ENCODE data around the gene LYPD6B.
A peak's percentile ranks its signal among the peaks of the same experiment; 100 is the strongest.

Gene LYPD6B

DNA sequence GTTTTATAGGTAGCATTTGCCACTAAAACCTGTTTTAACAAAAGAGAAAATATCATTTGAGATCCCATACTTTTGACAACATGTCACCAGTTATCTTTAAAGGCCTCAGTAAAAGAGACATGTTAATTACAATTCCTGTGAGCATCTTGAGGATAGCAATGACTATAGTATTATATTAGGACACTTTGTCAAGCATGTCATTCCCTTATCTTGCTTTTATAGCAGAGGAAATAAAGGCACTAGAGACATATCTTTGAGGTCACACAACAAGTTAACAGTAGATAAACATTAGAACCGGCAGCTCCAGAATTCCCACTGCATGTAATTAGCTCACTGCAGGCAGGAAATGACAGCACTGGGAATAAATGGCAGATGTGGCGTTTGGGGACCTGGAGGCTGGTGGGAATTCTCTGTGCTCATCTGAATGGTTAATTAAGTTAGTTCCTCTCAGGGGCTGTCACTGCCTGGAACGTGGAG is 25.9 kb downstream of the LYPD6B start:
- Mint-ChIP-seq H3K4me1 (peaks cover 3% of the 10 kb centered on the region), H3K9me3 (peaks cover 4% of the 10 kb centered on the region), H3K4me3 (no peak overlapping the region), H3K27ac (no peak overlapping the region), H3K36me3 (peaks cover 4% of the 10 kb centered on the region), H3K27me3 (peaks cover 1% of the 10 kb centered on the region)
- DNase-seq (ENCODE audit: low spot score in 2 of 2) (no peak), ATAC-seq (ENCODE audit: low read depth) (no peak)

GRCh38 chr2:149064856-149065630 is 26.5 kb downstream of the LYPD6B start:
- Mint-ChIP-seq H3K9me3 (peaks cover 4% of the 10 kb centered on the region), H3K4me3 (no peak overlapping the region), H3K36me3 (peaks cover 4% of the 10 kb centered on the region), H3K27ac (no peak overlapping the region), H3K27me3 (peaks cover 1% of the 10 kb centered on the region), H3K4me1 (peaks cover 3% of the 10 kb centered on the region)
- ATAC-seq (ENCODE audit: low read depth): no peak
- DNase-seq (ENCODE audit: low spot score in 2 of 2): no peak

DNA sequence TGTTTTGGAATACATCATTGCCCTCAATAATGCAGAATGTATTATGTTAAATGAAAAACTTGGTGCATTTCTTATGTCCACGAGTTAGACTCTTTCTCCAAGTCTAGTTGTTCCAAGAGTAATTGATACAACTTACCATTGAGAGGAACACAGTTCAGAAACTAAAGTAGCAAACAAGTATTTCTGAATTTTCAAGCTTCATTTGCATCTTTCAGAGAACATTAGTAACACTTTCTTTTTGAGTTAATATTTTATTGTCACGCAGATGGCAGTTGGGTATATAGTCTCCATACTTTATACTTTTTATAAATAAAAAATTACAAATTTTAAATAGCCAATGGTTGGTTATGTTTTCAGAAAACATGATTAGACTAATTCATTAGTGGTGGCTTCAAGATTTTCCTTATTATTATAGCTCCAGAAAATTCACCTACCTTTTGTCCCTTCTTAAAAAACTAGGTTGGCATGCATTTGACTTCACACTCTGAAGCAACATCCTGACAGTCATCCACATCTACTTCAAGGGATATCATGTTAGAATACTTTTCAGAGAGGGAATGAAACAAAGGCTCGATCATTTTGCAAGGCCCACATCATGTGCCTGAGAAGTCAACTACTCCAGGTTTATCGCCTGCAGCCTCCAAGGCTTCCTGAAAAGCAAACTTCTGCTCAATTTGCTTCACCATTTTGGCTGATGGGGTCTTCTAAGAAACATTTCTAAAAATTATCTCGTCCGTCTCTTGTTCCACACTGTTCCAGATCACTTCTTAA is 29.9 kb downstream of the LYPD6B start:
- peaks cover 4% of the 10 kb centered on the region for H3K9me3 Mint-ChIP-seq
- H3K27ac Mint-ChIP-seq: no peak overlapping the region
- no peak overlapping the region for H3K4me3 Mint-ChIP-seq
- DNase-seq (ENCODE audit: low spot score in 2 of 2) (no peak), ATAC-seq (ENCODE audit: low read depth) (no peak)
- H3K4me1 Mint-ChIP-seq: peaks cover 3% of the 10 kb centered on the region
- H3K27me3 Mint-ChIP-seq: peaks cover 2% of the 10 kb centered on the region
- peaks cover 7% of the 10 kb centered on the region for H3K36me3 Mint-ChIP-seq

DNA sequence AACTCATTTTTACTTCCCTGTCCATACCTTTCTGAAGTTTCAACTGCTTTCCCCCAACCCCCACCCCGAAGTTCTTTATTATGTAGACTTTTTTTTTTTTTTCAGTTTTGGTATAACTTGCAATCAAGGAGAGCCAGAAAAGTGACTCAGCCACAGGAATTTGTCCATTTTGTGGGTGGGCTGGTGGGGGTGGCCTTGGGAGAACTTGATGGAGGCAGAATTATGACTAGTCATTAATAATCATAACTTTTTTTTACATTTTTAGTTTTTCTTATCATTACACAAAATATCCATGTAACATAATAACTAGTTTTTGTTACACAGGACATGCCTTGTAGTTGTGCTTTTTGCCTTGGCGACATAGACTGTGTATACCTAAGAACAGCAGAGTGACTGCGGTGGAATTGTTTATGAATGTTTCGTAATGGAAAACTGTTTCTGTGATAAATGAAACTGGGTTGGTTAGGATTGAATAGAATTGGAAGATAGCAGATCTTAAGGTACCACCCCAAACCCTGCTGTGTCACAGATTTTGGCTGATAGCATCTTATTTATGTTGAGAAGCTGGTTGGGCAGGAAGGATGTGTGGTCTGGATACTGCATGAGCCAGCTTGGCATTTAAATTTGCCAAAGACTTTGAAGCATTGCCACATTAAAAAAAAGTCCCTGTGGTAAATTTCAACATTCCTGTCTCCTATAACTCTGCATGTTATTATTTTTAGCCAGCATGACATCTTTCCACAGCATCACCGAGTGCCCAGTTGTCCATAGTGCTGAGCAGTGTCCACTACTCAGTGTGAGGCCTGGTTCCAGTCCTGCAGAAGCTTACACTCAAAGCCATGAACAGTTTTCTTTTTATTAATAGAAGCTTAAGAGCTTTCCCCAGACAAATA is 30.7 kb downstream of the LYPD6B start:
- Mint-ChIP-seq H3K27ac (no peak overlapping the region), H3K4me1 (peaks cover 3% of the 10 kb centered on the region), H3K9me3 (peaks cover 4% of the 10 kb centered on the region), H3K4me3 (no peak overlapping the region), H3K27me3 (peaks cover 5% of the 10 kb centered on the region), H3K36me3 (peaks cover 9% of the 10 kb centered on the region)
- DNase-seq (ENCODE audit: low spot score in 2 of 2): no peak
- no peak for ATAC-seq (ENCODE audit: low read depth)

DNA sequence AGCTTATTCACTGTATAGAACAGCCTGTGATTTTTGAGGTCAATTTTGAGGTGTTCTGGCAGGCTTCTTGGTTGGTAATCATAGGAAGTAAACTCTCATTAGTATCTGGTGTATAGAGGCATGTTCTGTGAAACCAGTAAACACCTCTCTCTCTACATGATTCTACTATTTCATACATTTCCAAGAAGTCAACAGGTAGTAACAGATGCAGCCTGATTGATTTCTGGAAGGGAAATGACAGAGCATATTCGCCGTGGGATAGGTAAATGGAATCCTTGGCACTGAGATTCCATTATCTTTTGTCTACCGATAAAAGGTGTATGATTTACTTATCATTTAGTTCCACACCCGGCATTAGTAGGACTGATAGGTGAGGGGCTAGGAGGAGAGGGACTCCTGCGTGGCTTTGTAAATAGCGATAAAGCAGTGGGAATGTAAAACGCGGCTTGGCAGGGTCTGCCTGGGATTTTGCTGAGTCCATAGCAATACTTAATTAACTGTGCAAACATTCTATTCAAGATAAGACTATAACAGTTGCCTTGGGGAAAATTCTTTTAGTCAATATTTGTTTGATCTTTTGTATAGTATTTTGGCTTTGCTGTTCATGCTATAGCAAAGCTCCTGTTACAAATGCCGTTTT is 32.3 kb downstream of the LYPD6B start:
- Mint-ChIP-seq H3K4me3 (no peak overlapping the region), H3K9me3 (peaks cover 4% of the 10 kb centered on the region), H3K27me3 (peaks cover 6% of the 10 kb centered on the region), H3K27ac (no peak overlapping the region), H3K4me1 (no peaks in the 10 kb centered on the region), H3K36me3 (peaks cover 9% of the 10 kb centered on the region)
- no peak for DNase-seq (ENCODE audit: low spot score in 2 of 2)
- ATAC-seq (ENCODE audit: low read depth): no peak

GRCh38 chr2:149075105-149075504 is 36.6 kb downstream of the LYPD6B start:
- Mint-ChIP-seq H3K36me3 (peaks cover 8% of the 10 kb centered on the region), H3K27ac (no peak overlapping the region), H3K4me1 (no peaks in the 10 kb centered on the region), H3K27me3 (peaks cover 6% of the 10 kb centered on the region), H3K4me3 (no peak overlapping the region), H3K9me3 (no peaks in the 10 kb centered on the region)
- no peak for ATAC-seq (ENCODE audit: low read depth)
- DNase-seq (ENCODE audit: low spot score in 2 of 2): no peak

DNA sequence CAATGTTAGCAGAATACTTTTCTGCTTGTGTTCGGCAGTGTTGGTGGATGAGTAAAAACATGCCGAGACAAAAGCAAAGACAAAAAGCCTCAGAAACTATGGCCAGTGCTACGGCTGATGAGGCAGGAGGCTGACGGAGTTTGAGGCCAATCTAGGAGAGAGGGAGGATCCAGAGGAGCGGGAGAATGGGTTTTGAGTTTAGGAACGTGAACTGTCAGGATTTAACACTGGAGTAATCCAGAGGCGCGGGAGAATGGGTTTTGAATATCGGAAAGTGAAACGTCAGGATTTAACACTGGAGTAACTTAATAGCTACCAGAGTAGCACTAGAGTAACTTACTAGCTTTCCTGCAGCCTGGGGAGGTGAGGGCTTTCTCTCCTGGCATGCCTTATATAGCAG is 37.4 kb downstream of the LYPD6B start:
- Mint-ChIP-seq H3K4me3 (no peak overlapping the region), H3K27ac (no peak overlapping the region), H3K9me3 (no peaks in the 10 kb centered on the region), H3K27me3 (peaks cover 6% of the 10 kb centered on the region), H3K4me1 (no peaks in the 10 kb centered on the region), H3K36me3 (peaks cover 8% of the 10 kb centered on the region)
- ATAC-seq (ENCODE audit: low read depth) (no peak), DNase-seq (ENCODE audit: low spot score in 2 of 2) (no peak)

DNA sequence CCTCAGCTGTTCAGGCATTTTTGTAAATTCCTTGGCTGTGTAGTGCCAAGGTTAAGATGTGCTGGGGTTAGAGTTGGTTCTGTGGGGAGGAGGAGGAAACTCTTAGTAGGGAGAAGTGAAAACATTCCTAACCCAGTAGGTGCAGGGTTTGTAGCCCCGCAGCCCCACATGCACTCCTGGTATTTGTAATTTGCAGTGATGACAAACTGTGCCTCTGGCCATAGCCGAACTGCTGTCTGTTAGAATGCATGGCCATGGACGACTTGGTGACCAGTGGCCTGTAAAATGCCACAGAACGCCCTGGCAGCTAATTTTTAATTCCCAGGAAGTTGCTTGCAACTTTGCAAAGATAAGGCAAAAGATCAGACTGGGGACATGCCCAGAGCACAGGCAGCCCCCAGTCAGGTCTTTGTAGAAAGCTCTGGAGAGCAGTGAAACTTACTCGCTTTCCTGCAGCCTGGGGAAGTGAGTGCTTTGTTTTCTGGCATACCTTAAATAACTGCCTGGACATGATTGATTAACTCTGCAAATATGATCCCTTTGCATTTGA is 38.4 kb downstream of the LYPD6B start:
- Mint-ChIP-seq H3K36me3 (peaks cover 8% of the 10 kb centered on the region), H3K27ac (no peak overlapping the region), H3K27me3 (peaks cover 6% of the 10 kb centered on the region), H3K4me1 (peaks cover 3% of the 10 kb centered on the region), H3K4me3 (no peak overlapping the region), H3K9me3 (no peaks in the 10 kb centered on the region)
- ATAC-seq (ENCODE audit: low read depth) (no peak), DNase-seq (ENCODE audit: low spot score in 2 of 2) (no peak)

GRCh38 chr2:149077861-149078260 is 39.4 kb downstream of the LYPD6B start:
- Mint-ChIP-seq H3K27me3 (peaks cover 5% of the 10 kb centered on the region), H3K9me3 (no peaks in the 10 kb centered on the region), H3K4me1 (peaks cover 6% of the 10 kb centered on the region), H3K4me3 (no peak overlapping the region), H3K27ac (no peak overlapping the region), H3K36me3 (peaks cover 7% of the 10 kb centered on the region)
- DNase-seq (ENCODE audit: low spot score in 2 of 2): no peak
- ATAC-seq (ENCODE audit: low read depth): no peak

- H3K27ac Mint-ChIP-seq: no peak overlapping the region
- no peak overlapping the region for H3K4me3 Mint-ChIP-seq
- H3K36me3 Mint-ChIP-seq: peaks cover 4% of the 10 kb centered on the region
- peaks cover 12% of the 10 kb centered on the region for H3K4me1 Mint-ChIP-seq
- peaks cover 3% of the 10 kb centered on the region for H3K27me3 Mint-ChIP-seq
- no peak for DNase-seq (ENCODE audit: low spot score in 2 of 2)
- no peak for ATAC-seq (ENCODE audit: low read depth)
- no peaks in the 10 kb centered on the region for H3K9me3 Mint-ChIP-seq
Observed at GRCh38 chr2:149080099-149080498, 41.6 kb downstream of the LYPD6B start.

DNA sequence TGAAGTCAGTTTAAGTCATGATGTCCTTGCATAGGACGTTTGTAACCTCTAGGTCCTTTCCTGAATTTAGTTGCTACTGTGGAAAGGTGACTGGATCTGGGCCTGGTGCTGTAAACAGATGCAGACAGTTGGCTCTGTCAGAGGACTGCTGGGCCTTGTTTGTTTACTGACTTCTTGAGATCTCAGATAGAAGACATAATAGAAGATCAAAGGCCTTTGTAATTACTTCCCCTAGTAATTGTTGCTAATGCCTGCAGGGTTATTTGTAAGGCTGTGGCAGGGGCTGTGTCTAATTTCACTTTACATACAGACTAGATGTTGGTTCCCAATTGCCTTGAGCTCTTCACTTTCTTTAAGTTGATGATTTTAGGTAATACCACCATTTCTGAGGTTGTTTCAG is 42.5 kb downstream of the LYPD6B start:
- Mint-ChIP-seq H3K36me3 (peaks cover 4% of the 10 kb centered on the region), H3K27ac (no peak overlapping the region), H3K4me1 (peaks cover 18% of the 10 kb centered on the region), H3K27me3 (peaks cover 1% of the 10 kb centered on the region), H3K4me3 (no peak overlapping the region), H3K9me3 (no peaks in the 10 kb centered on the region)
- DNase-seq (ENCODE audit: low spot score in 2 of 2) (no peak), ATAC-seq (ENCODE audit: low read depth) (peak; percentile 61)

- H3K27ac Mint-ChIP-seq: no peak overlapping the region
- DNase-seq (ENCODE audit: low spot score in 2 of 2): no peak
- H3K9me3 Mint-ChIP-seq: no peaks in the 10 kb centered on the region
- peaks cover 4% of the 10 kb centered on the region for H3K36me3 Mint-ChIP-seq
- peaks cover 1% of the 10 kb centered on the region for H3K27me3 Mint-ChIP-seq
- peaks cover 22% of the 10 kb centered on the region for H3K4me1 Mint-ChIP-seq
- no peak for ATAC-seq (ENCODE audit: low read depth)
- no peak overlapping the region for H3K4me3 Mint-ChIP-seq
Observed at GRCh38 chr2:149082079-149082478, 43.6 kb downstream of the LYPD6B start.

GRCh38 chr2:149082735-149083134 is 44.2 kb downstream of the LYPD6B start:
- H3K36me3 Mint-ChIP-seq: peaks cover 4% of the 10 kb centered on the region
- H3K9me3 Mint-ChIP-seq: no peaks in the 10 kb centered on the region
- no peak overlapping the region for H3K4me3 Mint-ChIP-seq
- peaks cover 1% of the 10 kb centered on the region for H3K27me3 Mint-ChIP-seq
- ATAC-seq (ENCODE audit: low read depth) (no peak), DNase-seq (ENCODE audit: low spot score in 2 of 2) (no peak)
- peaks cover 22% of the 10 kb centered on the region for H3K4me1 Mint-ChIP-seq
- H3K27ac Mint-ChIP-seq: no peak overlapping the region
